T-helper 2 cell treated with Interferon-gamma antibody and Interleukin-4, amounts not matched to agents 100 ng/mL and 5 ng/mL, for 36 hours (primary cell): ENCODE measurements around the gene CELA2B. TPM values are rescaled to one million over a fixed set of nuclear protein-coding genes. Genes with fewer than 3 reads are reported as not detected.
"Not testable (repeated sequence)": the region's sequence is repeated elsewhere in the genome, so short reads cannot be mapped to it uniquely, and the experiment has no call there.

Experiments
- intact Hi-C: fragments of 100-400 bp; cut with micrococcal nuclease; formaldehyde crosslinking; loops from one replicate; pipeline ENCODE4 v1.15.1; 2023
- total RNA-seq: library from RNA; stranded (reverse); gene quantifications from 2 replicates; pipeline ENCODE4 v1.2.3, GENCODE V29; 2022

Gene CELA2B
- total RNA-seq, 1 donor from 2014 or later: not detected

GRCh38 chr1:15444468-15445389 lies 31.2 kb upstream of the CELA2B start:
- intact Hi-C loops: no loop called here

GRCh38 chr1:15445390-15446122 lies 30.3 kb upstream of the CELA2B start:
- intact Hi-C loops: no loop called here

- intact Hi-C loops: no loop called here
Observed at GRCh38 chr1:15446212-15446611, 29.7 kb upstream of the CELA2B start.

DNA sequence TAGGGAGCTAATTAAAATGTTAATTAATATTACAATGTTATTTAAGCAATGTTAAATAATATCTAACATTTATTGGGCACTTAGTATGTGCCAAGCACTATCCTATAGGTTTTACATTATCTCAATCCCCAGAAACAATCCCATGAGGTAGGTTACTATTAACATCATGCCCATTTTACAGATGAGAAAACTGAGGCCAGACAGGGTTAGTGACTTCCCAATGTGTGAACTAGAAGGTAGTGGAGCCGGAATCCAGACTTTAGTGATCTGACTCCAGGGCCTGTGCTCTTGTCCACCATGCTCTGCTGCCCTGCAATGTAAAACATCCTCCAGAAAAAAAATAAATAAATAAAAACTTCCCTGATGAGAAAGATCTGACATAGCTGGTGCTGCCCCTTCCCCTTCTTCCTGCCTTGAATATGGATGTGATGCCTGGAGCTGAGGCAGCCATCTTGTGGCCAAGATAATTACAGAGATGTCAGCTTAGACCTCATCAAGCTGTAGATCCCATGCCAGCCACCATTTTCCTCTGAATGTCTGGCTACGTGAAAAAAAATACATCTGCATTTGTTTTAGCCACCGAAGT lies 26.9 kb upstream of the CELA2B start:
- intact Hi-C loops: no loop called here

DNA sequence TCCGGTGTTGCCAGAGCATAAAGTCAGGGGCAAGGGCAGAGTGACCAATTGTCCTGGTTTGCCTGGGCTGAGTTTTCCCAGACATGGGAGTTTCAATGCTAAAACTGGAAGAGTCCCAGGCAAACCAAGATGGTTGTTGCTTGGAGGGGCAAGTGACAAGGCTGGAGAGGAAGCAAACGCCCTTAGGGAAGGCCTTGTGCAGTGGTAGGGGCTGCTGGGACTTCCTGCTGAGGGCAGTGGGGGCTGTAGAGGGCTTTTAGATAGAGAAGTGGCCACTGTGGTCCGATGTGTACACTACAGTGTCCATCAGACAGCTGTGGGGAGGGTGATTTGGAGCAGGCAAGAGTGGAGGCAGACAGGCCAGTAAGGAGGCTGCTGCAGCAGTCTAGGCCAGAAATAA lies 26.3 kb upstream of the CELA2B start:
- intact Hi-C loops: no loop called here

DNA sequence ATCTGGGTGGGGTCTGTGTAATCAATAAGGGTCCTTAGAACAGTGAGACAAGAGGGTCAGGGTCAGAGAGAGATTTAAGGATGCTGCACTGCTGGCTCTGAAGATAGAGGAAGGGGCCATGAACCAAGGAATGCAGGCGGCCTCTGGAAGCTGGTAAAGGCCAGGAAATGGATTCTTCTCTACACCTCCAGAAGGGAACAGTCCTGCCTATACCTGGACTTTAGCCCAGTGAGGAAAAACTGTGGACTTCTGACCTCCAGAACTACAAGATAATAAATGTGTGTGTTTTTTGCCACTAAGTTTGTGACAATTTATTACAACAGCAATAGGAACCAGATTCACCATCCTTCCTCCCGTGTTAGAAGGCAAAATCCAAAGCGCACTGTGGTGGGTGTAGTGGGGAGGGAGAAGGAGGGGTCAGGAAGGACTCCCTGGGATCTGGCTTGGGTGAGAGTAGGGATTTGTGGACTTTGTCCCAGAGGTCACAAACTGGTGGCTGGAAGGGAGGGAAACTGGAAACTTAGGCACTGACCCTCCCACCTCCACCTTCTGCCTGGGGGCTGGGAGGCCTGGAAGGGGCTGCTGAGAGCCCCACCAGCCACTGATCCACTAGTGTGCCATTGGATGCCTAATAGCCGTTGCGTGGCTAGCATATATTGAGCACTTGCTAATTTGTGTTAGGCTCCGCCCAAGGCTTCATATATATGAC lies 24.7 kb upstream of the CELA2B start:
- intact Hi-C loops: no loop called here

- intact Hi-C loops: no loop called here
Observed at GRCh38 chr1:15452216-15452615, 23.7 kb upstream of the CELA2B start.

- intact Hi-C loops: no loop called here
Observed at GRCh38 chr1:15452866-15453571, 22.9 kb upstream of the CELA2B start.

- intact Hi-C loops: no loop called here
Observed at GRCh38 chr1:15453734-15454133, 22.2 kb upstream of the CELA2B start.

DNA sequence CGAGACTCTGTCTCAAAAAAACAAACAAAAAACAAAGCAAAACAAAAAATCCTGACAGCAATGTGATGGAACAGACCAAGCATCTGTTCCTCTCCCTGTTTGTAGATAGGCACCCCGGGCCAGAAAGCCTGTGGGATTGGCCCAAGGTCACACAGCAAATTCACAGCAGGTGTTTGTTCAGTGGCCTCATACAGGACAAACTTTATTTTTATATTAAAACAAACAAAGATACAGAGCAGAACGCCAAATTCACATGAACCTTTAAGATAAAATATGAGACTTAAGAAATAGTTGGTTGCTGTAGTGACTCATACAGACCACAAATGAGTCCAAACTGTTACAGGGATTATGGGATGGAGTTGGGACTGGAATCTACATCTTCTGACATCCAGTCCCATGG lies 21.6 kb upstream of the CELA2B start:
- intact Hi-C loops: no loop called here

GRCh38 chr1:15455522-15455921 lies 20.4 kb upstream of the CELA2B start:
- intact Hi-C loops: no loop called here

GRCh38 chr1:15456313-15456954 lies 19.5 kb upstream of the CELA2B start, which contains the start of gene CELA2A:
Gene CELA2A, plus strand, starts transcription at chr1:15456732. Its CDS starts 22 bp downstream, at chr1:15456754.
- intact Hi-C loops: no loop called here

- intact Hi-C loops: no loop called here
Observed at GRCh38 chr1:15457585-15457984, 18.3 kb upstream of the CELA2B start.

- intact Hi-C loops: not testable (repeated sequence)
Observed at GRCh38 chr1:15458388-15458787, 17.5 kb upstream of the CELA2B start.

DNA sequence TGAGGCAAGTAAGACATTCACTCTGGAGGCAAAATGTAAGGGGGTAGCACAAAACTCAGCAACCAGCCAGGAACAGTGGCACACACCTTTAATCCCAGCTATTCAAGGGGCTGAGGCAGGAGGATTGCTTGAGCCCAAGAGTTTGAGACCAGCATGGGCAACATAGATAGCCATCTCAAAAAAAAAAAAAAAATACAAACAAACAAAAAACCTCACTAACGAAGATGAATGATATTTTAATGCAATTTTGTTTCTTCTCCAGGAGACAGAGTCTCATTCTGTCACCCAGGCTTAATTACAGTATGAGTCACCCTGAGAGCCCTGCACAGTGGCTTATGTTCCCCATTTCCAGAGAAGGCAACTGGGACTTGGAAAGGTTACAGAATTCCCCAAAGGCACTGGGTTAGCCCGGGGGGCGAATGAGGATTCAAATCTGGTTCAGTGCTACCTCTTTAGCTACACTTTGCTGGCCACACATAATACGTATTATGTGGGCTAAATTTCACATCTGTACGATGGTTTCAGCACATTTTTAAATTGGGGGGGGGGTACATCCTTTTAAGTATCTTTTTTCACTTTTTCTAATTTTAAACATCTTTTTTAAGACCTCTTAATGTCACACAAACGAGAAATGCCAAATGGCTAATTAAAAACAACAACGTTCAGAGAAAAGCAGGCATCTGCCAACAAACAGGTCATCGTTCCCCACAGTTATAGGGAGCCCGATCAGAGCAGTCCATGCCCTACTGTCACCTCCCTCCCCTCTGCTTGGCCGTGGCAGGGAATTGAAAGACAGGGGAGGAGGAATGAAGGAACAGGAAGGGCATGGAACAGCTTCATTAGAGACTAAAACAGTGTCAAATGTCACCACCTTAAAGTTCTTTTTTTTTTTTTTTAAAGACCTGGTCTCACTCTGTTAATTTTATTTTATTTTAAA lies 15.9 kb upstream of the CELA2B start:
- intact Hi-C loops: no loop called here

GRCh38 chr1:15460708-15461095 lies 15.2 kb upstream of the CELA2B start:
- intact Hi-C loops: no loop called here

GRCh38 chr1:15463064-15463800 lies 12.7 kb upstream of the CELA2B start:
- intact Hi-C loops: not testable (repeated sequence)

- intact Hi-C loops: not testable (repeated sequence)
Observed at GRCh38 chr1:15463926-15464322, 12.0 kb upstream of the CELA2B start.
